ENCODE measurements around the gene ZNF544.
"Not testable (repeated sequence)": the region's sequence is repeated elsewhere in the genome, so short reads cannot be mapped to it uniquely, and the experiment has no call there.

The ZNF544 gene

GRCh38 chr19:58300620-58301019, 71.9 kb downstream of the ZNF544 start:
- H3K4me3 ChIP-seq (replicated peaks; ENCODE audit: low read depth, low read length): no peak overlapping the region
- no peak for TF ChIP-seq CTCF (IDR thresholded peaks at IDR 0.05; ENCODE audit: low read depth, low read length, missing control alignments)
- DNase-seq (ENCODE audit: extremely low read depth, low read depth): no peak

DNA sequence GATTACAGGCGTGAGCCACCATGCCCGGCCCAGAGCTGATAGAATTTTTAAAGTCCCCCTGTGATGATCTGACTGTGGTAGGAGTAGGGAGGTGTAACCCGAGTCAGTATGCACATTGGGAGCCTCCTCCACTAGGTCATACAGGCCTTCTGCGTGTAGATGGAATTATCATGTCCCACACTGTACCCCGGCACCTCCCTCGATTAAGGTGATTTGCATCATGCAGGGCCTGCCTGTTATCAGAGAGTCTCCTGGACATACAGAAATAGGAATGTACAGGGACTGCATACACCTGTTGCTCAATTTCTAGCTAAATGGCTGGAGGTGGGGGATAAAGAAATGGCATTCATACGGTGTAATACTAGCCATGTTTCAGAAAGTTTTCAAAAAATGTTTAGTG, 75.5 kb downstream of the ZNF544 start:
- H3K4me3 ChIP-seq (replicated peaks; ENCODE audit: low read depth, low read length): no peak overlapping the region
- no peak for DNase-seq (ENCODE audit: extremely low read depth, low read depth)
- TF ChIP-seq CTCF (IDR thresholded peaks at IDR 0.05; ENCODE audit: low read depth, low read length, missing control alignments): no peak

DNA sequence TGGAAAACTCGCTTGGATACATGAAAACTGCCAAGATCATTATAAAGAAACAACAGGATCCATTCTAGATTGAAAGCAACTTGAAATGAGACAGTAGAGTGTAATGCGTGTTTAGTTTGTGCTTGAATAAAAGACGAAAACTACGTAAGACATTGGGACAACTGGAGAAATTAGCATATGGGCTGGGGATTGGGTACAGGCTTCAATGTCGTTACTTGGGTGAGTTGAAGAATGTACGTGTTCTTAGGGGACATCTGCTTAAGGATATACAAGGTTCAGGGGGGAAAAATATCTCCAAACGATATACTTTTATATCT, 76.0 kb downstream of the ZNF544 start:
- TF ChIP-seq CTCF (IDR thresholded peaks at IDR 0.05; ENCODE audit: low read depth, low read length, missing control alignments): no peak
- H3K4me3 ChIP-seq (replicated peaks; ENCODE audit: low read depth, low read length): peak overlapping the region; percentile 64
- DNase-seq (ENCODE audit: extremely low read depth, low read depth): peak; percentile 22

DNA sequence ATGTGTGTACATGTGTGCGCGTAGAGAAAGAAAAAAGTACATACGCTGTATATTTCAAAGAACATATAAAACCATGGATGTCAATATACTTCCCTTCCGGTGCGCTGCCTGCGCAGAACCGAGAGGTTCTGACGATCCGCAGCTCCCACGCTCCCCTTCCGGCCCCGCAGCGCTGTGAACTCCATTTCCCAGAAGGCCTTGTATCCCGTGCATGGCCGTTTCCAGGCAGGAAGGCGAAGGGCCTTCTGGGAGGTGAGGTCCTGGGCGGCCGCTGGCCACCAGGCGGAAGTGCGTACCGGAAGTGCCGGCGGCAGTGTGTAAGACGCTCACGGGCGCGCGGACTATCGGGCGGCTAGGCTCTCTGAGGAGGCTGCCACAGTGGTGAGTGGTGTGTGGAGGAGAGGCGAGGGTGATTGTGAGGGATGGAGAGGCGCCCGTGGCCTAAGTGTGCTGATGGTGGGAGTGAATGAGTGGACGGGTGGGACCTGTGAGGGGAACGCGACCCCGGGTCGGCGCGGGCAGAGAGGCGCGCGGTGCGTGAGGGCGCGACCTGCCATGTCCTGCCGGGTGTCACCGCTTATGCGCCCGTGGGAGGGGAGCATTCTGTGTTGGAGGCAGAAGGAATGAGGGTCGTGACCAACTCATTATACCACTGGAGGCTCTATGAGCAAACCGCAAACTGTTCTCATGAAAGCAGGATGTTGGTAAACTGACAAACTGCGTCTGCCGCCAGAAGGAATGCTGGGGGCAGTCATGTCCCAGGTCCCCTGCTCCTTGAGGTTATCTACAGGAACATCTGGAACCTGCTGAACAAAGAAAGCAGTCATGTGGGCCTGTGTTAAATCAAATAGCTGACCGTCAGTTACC, 76.6 kb downstream of the ZNF544 start, which contains the start of gene ERVK3-1:
Gene ERVK3-1 (plus strand): TSS at position 313 of the 867 bp plus-strand sequence. CDS start 6,792 bp downstream, outside the sequence.
- H3K4me3 ChIP-seq (replicated peaks; ENCODE audit: low read depth, low read length): peak within 1 kb of the TSS; percentile 64
- TF ChIP-seq CTCF (IDR thresholded peaks at IDR 0.05; ENCODE audit: low read depth, low read length, missing control alignments): no peak
- peak; percentile 84 for DNase-seq (ENCODE audit: extremely low read depth, low read depth)

DNA sequence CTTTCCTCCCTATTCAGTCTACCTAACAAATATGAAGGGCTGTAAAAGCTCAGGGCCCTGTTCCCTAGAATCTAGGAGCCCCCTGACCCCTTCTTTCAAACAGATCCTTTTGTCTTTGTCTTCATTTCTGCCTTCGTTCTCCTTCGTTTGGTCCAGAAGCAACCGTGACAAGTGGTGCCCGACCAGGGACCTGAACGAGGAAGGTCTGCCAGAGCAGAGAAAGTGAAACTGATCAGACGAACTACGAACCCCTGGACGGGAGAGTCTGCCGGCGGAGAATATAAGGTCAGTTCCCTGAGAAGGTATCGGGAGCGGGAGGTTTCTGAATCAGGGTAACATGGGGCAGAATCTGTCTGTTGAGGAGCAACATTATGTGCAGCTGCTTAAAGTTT, 77.2 kb downstream of the ZNF544 start:
- H3K4me3 ChIP-seq (replicated peaks; ENCODE audit: low read depth, low read length): peak overlapping the region; percentile 64
- TF ChIP-seq CTCF (IDR thresholded peaks at IDR 0.05; ENCODE audit: low read depth, low read length, missing control alignments): no peak
- no peak for DNase-seq (ENCODE audit: extremely low read depth, low read depth)

GRCh38 chr19:58307736-58308135, 79.0 kb downstream of the ZNF544 start:
- DNase-seq (ENCODE audit: extremely low read depth, low read depth): no peak
- no peak for TF ChIP-seq CTCF (IDR thresholded peaks at IDR 0.05; ENCODE audit: low read depth, low read length, missing control alignments)

DNA sequence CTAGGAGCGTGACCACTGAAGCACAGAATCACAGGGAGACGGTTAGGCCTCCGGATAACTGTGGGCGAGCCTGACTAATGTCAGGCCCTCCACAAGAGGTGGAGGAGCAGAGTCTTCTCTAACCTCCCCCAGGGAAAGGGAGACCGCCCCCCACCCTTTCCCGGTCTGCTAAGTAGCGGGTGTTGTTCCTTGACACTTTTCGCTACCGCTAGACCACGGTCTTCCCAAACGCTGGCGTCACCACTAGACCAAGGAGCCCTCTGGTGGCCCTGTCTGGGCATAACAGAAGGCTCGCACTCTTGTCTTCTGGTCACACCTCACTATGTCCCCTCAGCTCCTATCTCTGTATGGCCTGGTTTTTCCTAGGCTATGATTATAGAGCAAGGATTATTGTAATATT, 82.0 kb downstream of the ZNF544 start:
- DNase-seq (ENCODE audit: extremely low read depth, low read depth); H3K4me3 ChIP-seq (replicated peaks; ENCODE audit: low read depth, low read length): not testable (repeated sequence)

More at GRCh38 chr19:58307736-58308135, 79.0 kb downstream of the ZNF544 start:
- no peak overlapping the region for H3K4me3 ChIP-seq (replicated peaks; ENCODE audit: low read depth, low read length)

All from HFF-Myc (cell line).